ENCODE data around the gene CLRN2. TPM values are rescaled to one million over a fixed set of nuclear protein-coding genes. Genes with fewer than 3 reads are reported as not detected.

The CLRN2 gene
- total and polyA plus RNA-seq, 2 donors (not counting 1 experiment from before 2014, with no cell fraction given): not detected

- Histone ChIP-seq H3K9ac (ENCODE audit: insufficient read depth, low read length) (no peak overlapping the region), H3K4me2 (ENCODE audit: extremely low read depth, insufficient read depth, low read length) (no peak overlapping the region), H3K4me1 (ENCODE audit: control insufficient read depth, extremely low read depth, insufficient read depth, low read length) (no peaks in the 10 kb centered on the region), H3K9me3 (ENCODE audit: control insufficient read depth, insufficient read depth, low read depth, low read length) (no peaks in the 10 kb centered on the region), H3K4me3 (replicated peaks in 1 of 4; ENCODE audit: control extremely low read depth in 1 of 4, insufficient read depth in 1 of 4, low read depth in 3 of 4, low read length in 4 of 4) (no peak overlapping the region), H3K36me3 (ENCODE audit: control insufficient read depth, insufficient read depth, low read length) (no peaks in the 10 kb centered on the region), H3K79me2 (ENCODE audit: control insufficient read depth, insufficient read depth, low read length) (no peaks in the 10 kb centered on the region), H4K20me1 (ENCODE audit: control insufficient read depth, extremely low read depth, insufficient read depth, low read length) (no peaks in the 10 kb centered on the region), H3K27me3 (ENCODE audit: control insufficient read depth, insufficient read depth, low read length) (no peaks in the 10 kb centered on the region), H3K27ac (ENCODE audit: insufficient read depth, low read length) (no peak overlapping the region), H2AFZ (ENCODE audit: low read length) (no peak overlapping the region)
- no peak for TF ChIP-seq CTCF (conservative IDR thresholded peaks at IDR 0.05 in 1 of 2, IDR thresholded peaks at IDR 0.05 in 1 of 2; ENCODE audit: low read depth in 1 of 2, low read length in 2 of 2)
- no peak for TF ChIP-seq EZH2 (IDR thresholded peaks at IDR 0.05; ENCODE audit: low read length, missing control alignments)
- no peak for DNase-seq (ENCODE audit: low read depth in 2 of 2)
Observed at GRCh38 chr4:17546222-17546621, 31.3 kb downstream of the CLRN2 start.

- no peaks in the 10 kb centered on the region for H3K4me1 ChIP-seq (ENCODE audit: control insufficient read depth, extremely low read depth, insufficient read depth, low read length)
- DNase-seq (ENCODE audit: low read depth in 2 of 2): no peak
- H2AFZ ChIP-seq (ENCODE audit: low read length): no peak overlapping the region
- no peaks in the 10 kb centered on the region for H3K36me3 ChIP-seq (ENCODE audit: control insufficient read depth, insufficient read depth, low read length)
- H3K9ac ChIP-seq (ENCODE audit: insufficient read depth, low read length): no peak overlapping the region
- H3K9me3 ChIP-seq (ENCODE audit: control insufficient read depth, insufficient read depth, low read depth, low read length): no peaks in the 10 kb centered on the region
- no peaks in the 10 kb centered on the region for H4K20me1 ChIP-seq (ENCODE audit: control insufficient read depth, extremely low read depth, insufficient read depth, low read length)
- no peak overlapping the region for H3K4me3 ChIP-seq (replicated peaks in 1 of 4; ENCODE audit: control extremely low read depth in 1 of 4, insufficient read depth in 1 of 4, low read depth in 3 of 4, low read length in 4 of 4)
- no peak overlapping the region for H3K4me2 ChIP-seq (ENCODE audit: extremely low read depth, insufficient read depth, low read length)
- no peak overlapping the region for H3K27ac ChIP-seq (ENCODE audit: insufficient read depth, low read length)
- H3K27me3 ChIP-seq (ENCODE audit: control insufficient read depth, insufficient read depth, low read length): no peaks in the 10 kb centered on the region
- H3K79me2 ChIP-seq (ENCODE audit: control insufficient read depth, insufficient read depth, low read length): no peaks in the 10 kb centered on the region
- no peak for TF ChIP-seq CTCF (conservative IDR thresholded peaks at IDR 0.05 in 1 of 2, IDR thresholded peaks at IDR 0.05 in 1 of 2; ENCODE audit: low read depth in 1 of 2, low read length in 2 of 2)
- no peak for TF ChIP-seq EZH2 (IDR thresholded peaks at IDR 0.05; ENCODE audit: low read length, missing control alignments)
Observed at GRCh38 chr4:17546678-17547077, 31.7 kb downstream of the CLRN2 start.

GRCh38 chr4:17550549-17550948, 35.6 kb downstream of the CLRN2 start:
- Histone ChIP-seq H3K4me2 (ENCODE audit: extremely low read depth, insufficient read depth, low read length) (no peak overlapping the region), H3K27me3 (ENCODE audit: control insufficient read depth, insufficient read depth, low read length) (no peaks in the 10 kb centered on the region), H3K27ac (ENCODE audit: insufficient read depth, low read length) (no peak overlapping the region), H3K4me1 (ENCODE audit: control insufficient read depth, extremely low read depth, insufficient read depth, low read length) (no peaks in the 10 kb centered on the region), H3K79me2 (ENCODE audit: control insufficient read depth, insufficient read depth, low read length) (no peaks in the 10 kb centered on the region), H3K9me3 (ENCODE audit: control insufficient read depth, insufficient read depth, low read depth, low read length) (no peaks in the 10 kb centered on the region), H3K4me3 (replicated peaks in 1 of 4; ENCODE audit: control extremely low read depth in 1 of 4, insufficient read depth in 1 of 4, low read depth in 3 of 4, low read length in 4 of 4) (no peak overlapping the region), H4K20me1 (ENCODE audit: control insufficient read depth, extremely low read depth, insufficient read depth, low read length) (no peaks in the 10 kb centered on the region), H3K36me3 (ENCODE audit: control insufficient read depth, insufficient read depth, low read length) (no peaks in the 10 kb centered on the region), H3K9ac (ENCODE audit: insufficient read depth, low read length) (no peak overlapping the region), H2AFZ (ENCODE audit: low read length) (no peak overlapping the region)
- TF ChIP-seq EZH2 (IDR thresholded peaks at IDR 0.05; ENCODE audit: low read length, missing control alignments) (no peak), CTCF (conservative IDR thresholded peaks at IDR 0.05 in 1 of 2, IDR thresholded peaks at IDR 0.05 in 1 of 2; ENCODE audit: low read depth in 1 of 2, low read length in 2 of 2) (no peak)
- DNase-seq (ENCODE audit: low read depth in 2 of 2): no peak
